DOHH2 (cell line): ENCODE measurements around the gene DDR1.

Experiments used
- CTCF ChIP-seq: fragments of 200-600 bp; sonication (generic); IDR thresholded peaks from one replicate; pipeline ENCODE4 v1.5.1; 2014; ENCODE audit warnings: antibody characterized with exemption, mild to moderate bottlenecking, low read depth, low read length; ENCODE audit not compliant: poor library complexity, severe bottlenecking
- EZH2phosphoT487 ChIP-seq: fragments of 200-600 bp; sonication (generic); IDR thresholded peaks from 2 replicates; pipeline ENCODE4 v1.6.1; 2017; ENCODE audit warnings: borderline replicate concordance, mild to moderate bottlenecking, antibody characterized with exemption, low read length, moderate library complexity, mixed read lengths

- TF ChIP-seq CTCF (no peak), EZH2phosphoT487 (no peak)
Measured at GRCh38 chr6:30944051-30944450, 59.7 kb downstream of the DDR1 start.
